ENCODE data around the gene KIAA1671. TPM values are rescaled to one million over a fixed set of nuclear protein-coding genes. Genes with fewer than 3 reads are reported as not detected.

Gene KIAA1671
- total RNA-seq, 1 donor from 2014 or later, result 14.5 TPM

DNA sequence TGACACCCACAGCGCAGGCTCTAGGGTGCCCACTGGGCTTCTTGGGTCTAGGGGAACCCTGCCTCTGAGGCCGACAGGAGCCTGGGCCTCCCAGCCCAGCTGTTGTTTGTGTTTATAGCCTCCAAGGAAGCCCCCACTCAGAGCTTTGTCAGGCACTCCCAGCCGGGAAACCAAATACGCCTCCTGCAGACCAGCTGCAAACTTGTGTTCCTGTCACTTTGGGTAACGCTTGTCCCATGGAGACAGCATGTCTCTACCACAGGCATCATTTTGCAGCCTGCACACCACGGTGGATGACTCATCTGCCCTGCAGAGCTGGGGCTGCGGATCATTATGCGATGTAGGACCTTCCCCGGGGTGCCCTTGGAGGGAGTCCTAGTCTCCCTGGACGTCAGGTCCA is 206.5 kb downstream of the KIAA1671 start:
- TF ChIP-seq, protein P1, sequence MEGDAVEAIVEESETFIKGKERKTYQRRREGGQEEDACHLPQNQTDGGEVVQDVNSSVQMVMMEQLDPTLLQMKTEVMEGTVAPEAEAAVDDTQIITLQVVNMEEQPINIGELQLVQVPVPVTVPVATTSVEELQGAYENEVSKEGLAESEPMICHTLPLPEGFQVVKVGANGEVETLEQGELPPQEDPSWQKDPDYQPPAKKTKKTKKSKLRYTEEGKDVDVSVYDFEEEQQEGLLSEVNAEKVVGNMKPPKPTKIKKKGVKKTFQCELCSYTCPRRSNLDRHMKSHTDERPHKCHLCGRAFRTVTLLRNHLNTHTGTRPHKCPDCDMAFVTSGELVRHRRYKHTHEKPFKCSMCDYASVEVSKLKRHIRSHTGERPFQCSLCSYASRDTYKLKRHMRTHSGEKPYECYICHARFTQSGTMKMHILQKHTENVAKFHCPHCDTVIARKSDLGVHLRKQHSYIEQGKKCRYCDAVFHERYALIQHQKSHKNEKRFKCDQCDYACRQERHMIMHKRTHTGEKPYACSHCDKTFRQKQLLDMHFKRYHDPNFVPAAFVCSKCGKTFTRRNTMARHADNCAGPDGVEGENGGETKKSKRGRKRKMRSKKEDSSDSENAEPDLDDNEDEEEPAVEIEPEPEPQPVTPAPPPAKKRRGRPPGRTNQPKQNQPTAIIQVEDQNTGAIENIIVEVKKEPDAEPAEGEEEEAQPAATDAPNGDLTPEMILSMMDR (conservative IDR thresholded peaks at IDR 0.05), result no peak
- H3K4me3 Mint-ChIP-seq, result no peak overlapping the region
- H3K27me3 Mint-ChIP-seq (ENCODE audit: low read depth), result no peaks in the 10 kb centered on the region
- H3K4me1 Mint-ChIP-seq, result peaks cover 5% of the 10 kb centered on the region
- no peaks in the 10 kb centered on the region for H3K9me3 Mint-ChIP-seq
- no peaks in the 10 kb centered on the region for H3K36me3 Mint-ChIP-seq (ENCODE audit: low read depth)
- H3K27ac Mint-ChIP-seq (ENCODE audit: unreplicated experiment), result no peak overlapping the region
- DNase-seq (ENCODE audit: low read depth, low spot score), result no peak

DNA sequence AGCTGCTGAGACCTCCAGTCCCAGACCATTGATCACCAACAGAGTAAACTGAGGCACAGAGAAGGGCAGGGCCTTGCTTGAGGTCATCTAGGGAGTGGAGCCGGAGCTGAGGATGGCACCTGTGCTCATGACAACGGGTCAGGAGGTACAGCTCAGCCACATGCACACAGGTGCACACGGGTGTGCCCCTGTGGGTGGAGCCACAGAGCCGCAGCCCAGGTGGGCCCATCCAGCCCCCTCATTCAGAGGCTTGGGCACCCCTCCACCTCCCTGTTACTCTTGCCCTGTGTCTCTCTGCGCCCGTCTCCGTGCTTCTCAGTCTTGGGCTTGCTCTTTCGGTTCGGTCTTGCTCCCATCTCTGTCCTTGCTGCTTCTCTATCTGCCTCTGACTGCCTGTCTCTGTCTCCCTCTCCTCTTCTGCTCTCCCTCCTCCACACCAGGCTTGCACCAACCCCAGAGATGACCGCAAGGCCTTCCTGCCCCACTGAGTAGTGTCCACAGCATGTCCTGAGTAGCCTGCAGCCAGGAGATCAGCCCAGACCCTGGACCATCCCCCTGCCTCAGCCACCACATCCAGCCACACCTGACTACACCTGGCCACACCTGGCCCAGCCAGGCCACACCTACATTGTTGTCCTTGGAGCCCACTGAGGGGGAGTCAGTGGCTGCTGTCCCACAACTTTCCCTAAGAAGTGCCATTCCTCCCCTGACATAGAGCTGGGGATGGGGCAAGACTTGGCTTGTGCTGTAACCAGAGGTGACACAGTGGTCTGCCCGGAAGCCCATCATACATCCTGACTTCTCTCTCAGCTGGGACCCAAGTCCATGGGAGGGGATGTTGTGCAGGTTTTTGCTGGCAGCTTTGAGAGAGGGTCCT is 207.8 kb downstream of the KIAA1671 start:
- H3K36me3 Mint-ChIP-seq (ENCODE audit: low read depth), result no peaks in the 10 kb centered on the region
- H3K9me3 Mint-ChIP-seq, result no peaks in the 10 kb centered on the region
- no peak overlapping the region for H3K27ac Mint-ChIP-seq (ENCODE audit: unreplicated experiment)
- TF ChIP-seq, protein P1 (conservative IDR thresholded peaks at IDR 0.05), result no peak
- no peaks in the 10 kb centered on the region for H3K27me3 Mint-ChIP-seq (ENCODE audit: low read depth)
- no peak for DNase-seq (ENCODE audit: low read depth, low spot score)
- no peaks in the 10 kb centered on the region for H3K4me1 Mint-ChIP-seq
- no peak overlapping the region for H3K4me3 Mint-ChIP-seq

DNA sequence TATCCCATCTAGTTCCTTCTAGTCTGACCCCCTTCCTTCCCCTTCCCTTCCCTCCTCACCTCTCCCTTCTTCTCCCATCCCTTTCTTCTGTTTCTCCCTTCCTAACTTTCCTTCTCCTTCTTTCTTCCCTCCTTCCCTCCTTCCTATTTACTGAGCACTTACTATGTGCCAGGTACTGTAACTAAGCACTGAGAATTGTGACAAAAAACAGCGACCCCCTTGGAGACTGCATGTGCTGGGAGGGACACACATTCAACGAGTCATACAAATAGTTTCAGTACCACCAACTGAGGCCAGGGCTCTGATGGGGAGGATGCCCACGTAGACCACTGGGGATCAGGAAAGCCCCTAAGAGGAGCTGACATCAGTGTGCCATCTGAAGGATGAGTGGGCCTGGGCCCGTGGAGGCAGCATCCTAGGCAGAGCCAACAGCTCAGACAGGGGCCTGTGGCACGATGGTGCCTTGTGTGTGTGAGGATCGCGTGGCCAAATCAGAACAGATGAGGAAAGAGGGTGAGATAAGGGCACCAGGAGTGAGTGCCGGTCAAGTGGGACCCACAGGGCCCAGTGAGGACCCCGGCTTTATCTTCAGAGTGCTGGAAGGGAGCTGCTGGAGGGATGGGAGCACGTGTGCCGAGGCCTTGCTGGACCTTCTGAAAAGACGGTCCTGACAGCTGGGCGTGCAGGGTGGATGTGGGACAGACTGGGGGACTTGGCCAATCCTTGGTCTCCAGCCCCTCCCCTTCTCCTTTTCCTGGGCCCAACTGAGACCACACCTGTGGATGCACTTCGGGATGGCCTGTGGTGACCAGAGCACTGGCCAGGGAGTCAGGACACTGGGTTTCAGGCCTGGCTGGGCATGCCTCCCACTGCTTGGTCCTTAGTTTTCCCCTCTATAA is 208.8 kb downstream of the KIAA1671 start:
- Mint-ChIP-seq H3K4me1 (no peaks in the 10 kb centered on the region), H3K27ac (ENCODE audit: unreplicated experiment) (peak overlapping the region; percentile 43), H3K9me3 (no peaks in the 10 kb centered on the region), H3K36me3 (ENCODE audit: low read depth) (no peaks in the 10 kb centered on the region), H3K27me3 (ENCODE audit: low read depth) (no peaks in the 10 kb centered on the region), H3K4me3 (no peak overlapping the region)
- DNase-seq (ENCODE audit: low read depth, low spot score), result no peak
- TF ChIP-seq, protein P1 (conservative IDR thresholded peaks at IDR 0.05), result no peak

DNA sequence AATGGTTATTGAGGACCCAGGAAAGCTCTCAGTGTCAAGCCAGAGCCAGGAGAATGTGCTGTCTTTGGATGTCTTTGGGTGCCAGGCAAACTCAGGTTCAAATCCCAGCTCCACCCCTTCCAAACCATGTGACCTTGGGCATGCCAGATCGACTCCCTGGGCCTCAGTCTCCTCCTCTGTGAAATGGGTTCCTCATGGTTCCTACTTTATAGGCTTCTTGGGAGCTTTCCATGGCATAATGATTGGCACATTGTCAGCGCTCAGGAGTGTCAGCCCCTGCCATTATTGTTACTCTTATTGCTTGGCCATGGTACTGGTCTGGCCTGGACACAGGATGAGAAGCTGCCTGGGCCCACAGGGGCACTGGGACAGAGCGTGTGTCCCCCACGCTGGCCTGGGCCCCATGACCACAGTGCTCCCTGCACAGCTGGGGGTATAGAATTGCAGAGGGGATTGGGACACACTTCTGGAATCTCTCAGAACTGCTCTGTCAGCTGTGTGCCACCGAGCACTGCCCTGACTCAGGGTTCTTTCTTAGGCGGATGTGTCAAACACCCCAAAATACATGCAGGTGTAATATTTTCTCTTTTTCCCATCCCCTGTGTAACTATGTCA is 209.5 kb downstream of the KIAA1671 start:
- H3K4me1 Mint-ChIP-seq, result no peaks in the 10 kb centered on the region
- no peak overlapping the region for H3K27ac Mint-ChIP-seq (ENCODE audit: unreplicated experiment)
- no peak overlapping the region for H3K4me3 Mint-ChIP-seq
- DNase-seq (ENCODE audit: low read depth, low spot score), result no peak
- H3K27me3 Mint-ChIP-seq (ENCODE audit: low read depth), result no peaks in the 10 kb centered on the region
- H3K9me3 Mint-ChIP-seq, result no peaks in the 10 kb centered on the region
- TF ChIP-seq, protein P1 (conservative IDR thresholded peaks at IDR 0.05), result no peak
- no peaks in the 10 kb centered on the region for H3K36me3 Mint-ChIP-seq (ENCODE audit: low read depth)

DNA sequence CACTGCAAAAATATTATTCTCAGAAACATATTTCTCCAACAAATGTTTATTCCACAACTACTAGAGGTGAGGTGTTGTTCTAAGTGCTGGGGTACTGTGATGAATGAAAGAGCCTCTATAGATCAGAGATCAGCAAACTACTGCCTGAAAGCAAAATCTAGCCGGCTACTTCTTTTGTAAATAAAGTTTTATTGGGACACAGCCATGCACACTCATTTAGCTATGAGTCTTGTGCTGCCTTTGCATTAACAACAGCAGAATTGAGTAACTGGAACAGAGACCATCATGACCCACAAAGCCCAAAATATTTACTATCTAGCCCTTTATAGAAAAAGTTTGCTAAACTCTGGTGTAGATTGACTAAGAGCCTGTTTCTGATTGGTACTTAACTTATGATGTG is 210.0 kb downstream of the KIAA1671 start:
- TF ChIP-seq, protein P1 (conservative IDR thresholded peaks at IDR 0.05), result no peak
- DNase-seq (ENCODE audit: low read depth, low spot score), result no peak
- Mint-ChIP-seq H3K9me3 (no peaks in the 10 kb centered on the region), H3K4me1 (no peaks in the 10 kb centered on the region), H3K27me3 (ENCODE audit: low read depth) (no peaks in the 10 kb centered on the region), H3K4me3 (no peak overlapping the region), H3K36me3 (ENCODE audit: low read depth) (no peaks in the 10 kb centered on the region), H3K27ac (ENCODE audit: unreplicated experiment) (no peak overlapping the region)

Measured in neural crest cell (in vitro differentiated cells).